Lower leg skin (tissue), 4 donors: ENCODE data around the gene ODF2. TPM values are rescaled to one million over a fixed set of nuclear protein-coding genes. Genes with fewer than 3 reads are reported as not detected.
"Not testable (repeated sequence)": the region's sequence is repeated elsewhere in the genome, so short reads cannot be mapped to it uniquely, and the experiment has no call there.

Source experiments
- DNase-seq, 2 donors: peaks; one replicate each; pipeline ENCODE4 v3.0.0-alpha.2; 2019; ENCODE audit warnings: low spot score in 2 of 2
- H3K4me3 ChIP-seq: fragments of 200-600 bp; sonication (generic); 2 replicates; pipeline ENCODE4 v1.5.1; 2017; ENCODE audit warnings: mild to moderate bottlenecking, low read depth; ENCODE audit not compliant: poor library complexity, severe bottlenecking
- CTCF ChIP-seq, 3 donors: fragments of 450-650 bp; IDR thresholded peaks; one replicate each; pipeline ENCODE4 v1.5.1; 2016; ENCODE audit warnings: antibody characterized with exemption in 3 of 3, mild to moderate bottlenecking in 3 of 3, moderate library complexity in 2 of 3
- POLR2A ChIP-seq, 2 donors: fragments of 450-650 bp; IDR thresholded peaks; one replicate each; pipeline ENCODE4 v1.6.1; 2016 to 2017; ENCODE audit warnings: antibody characterized with exemption in 2 of 2, mild to moderate bottlenecking in 1 of 2, moderate library complexity in 1 of 2
- WGBS, 2 donors: methylation state at CpG; one replicate each; pipeline ENCODE4 v1.1.5; 2018; 5-methylcytosine and 5-hydroxymethylcytosine counted together
- intact Hi-C: fragments of 100-400 bp; cut with DNase I; formaldehyde crosslinking; loops from one replicate; pipeline ENCODE4 v1.15.0; 2023; ENCODE audit warnings: low total_unique reads
- total RNA-seq, 4 donors: library from RNA; depleted of rRNA; stranded (reverse); fragments of >200 nt; gene quantifications; one replicate each; pipeline ENCODE4 v1.1.0, GENCODE V29; 2016

ODF2 gene
- total RNA-seq, 4 donors from 2014 or later, result 15.0 to 22.1 (median 18.0) TPM

DNA sequence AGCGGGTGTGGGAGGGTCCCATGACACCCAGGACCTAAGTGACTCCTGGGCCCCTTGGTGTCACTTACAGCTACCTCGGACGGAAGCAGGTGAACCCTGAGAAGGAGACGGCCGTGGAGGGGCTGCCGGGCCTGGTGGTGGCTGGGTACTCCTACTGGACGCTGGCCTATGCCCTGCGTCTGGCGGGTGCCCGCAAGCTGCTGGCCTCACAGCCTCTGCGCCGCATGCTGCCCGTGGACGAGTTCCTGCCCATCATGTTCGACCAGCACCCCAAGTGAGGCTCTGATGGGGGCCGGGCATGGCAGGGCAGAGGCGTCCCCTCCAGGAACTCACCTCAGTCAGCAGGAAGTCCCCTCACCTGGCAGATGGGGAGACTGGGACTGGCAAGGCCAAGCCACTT lies 21.5 kb upstream of the ODF2 start:
- no peak for DNase-seq
- no peak overlapping the region for H3K4me3 ChIP-seq
- TF ChIP-seq POLR2A (IDR thresholded peaks at IDR 0.05) (no peak), CTCF (IDR thresholded peaks at IDR 0.05) (no peak)
- 91 to 98% methylated on average over 16 to 17 of the region's 17 CpGs for WGBS, 2 donors
- intact Hi-C loops, result no loop called here

DNA sequence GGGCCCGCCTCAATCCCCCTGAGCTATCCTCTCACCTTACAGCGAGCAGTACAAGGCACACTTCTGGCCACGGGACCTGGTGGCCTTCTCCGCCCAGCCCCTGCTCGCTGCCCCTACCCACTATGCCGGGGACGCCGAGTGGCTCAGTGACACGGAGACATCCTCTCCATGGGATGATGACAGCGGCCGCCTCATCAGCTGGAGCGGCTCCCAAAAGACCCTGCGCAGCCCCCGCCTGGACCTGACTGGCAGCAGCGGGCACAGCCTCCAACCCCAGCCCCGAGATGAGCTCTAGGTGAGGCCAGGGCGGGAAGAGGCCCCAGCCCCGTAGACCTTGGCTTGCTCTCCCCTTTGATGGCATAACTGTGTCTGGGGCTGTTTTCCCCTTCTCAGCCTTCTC lies 20.2 kb upstream of the ODF2 start:
- no peak for TF ChIP-seq POLR2A (IDR thresholded peaks at IDR 0.05)
- no peak for TF ChIP-seq CTCF (IDR thresholded peaks at IDR 0.05)
- DNase-seq, result no peak
- 94 to 95% methylated on average over 18 of the region's 18 CpGs for WGBS, 2 donors
- no peak overlapping the region for H3K4me3 ChIP-seq
- intact Hi-C loops, result no loop called here

DNA sequence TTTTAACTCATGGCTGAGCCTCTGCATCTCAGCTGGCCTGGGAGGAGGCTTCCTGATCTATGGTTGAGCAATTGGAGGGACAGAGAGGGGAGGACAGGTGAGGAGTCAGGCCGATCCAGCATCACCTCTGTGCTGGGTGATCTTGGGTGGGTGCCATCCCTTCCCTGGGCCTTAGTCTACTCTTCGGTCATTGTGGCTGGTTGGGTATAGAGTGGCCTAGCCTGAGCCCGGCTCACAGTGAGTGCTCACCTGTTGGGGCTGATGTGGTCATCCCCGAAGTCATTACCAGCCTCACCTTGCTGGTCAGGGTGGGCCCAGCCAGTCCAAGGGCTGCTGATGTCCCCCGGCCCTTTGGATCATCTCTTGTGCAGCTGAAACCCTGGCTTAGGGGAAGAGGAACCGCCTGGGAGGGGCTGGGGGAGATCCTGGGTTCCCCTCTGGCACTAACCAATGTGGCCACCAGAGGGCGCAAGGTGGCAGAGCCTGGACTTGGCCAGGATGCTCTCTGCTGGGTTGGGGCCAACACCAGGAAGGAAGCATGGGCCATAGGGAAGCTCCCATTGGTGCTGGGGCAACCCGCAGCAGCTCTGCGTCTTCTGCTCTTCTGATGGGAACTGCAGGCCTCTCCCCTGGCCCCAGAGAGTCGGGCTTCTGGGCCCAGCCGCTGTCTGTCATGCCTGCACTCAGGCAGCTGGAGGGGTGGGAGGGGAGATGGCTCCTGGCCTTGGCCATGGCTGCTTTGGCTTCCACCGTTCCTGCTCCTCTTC lies 17.3 kb upstream of the ODF2 start:
- WGBS, 2 donors, result 26 to 32% methylated on average over 9 to 12 of the region's 12 CpGs
- intact Hi-C loops, result no loop called here
- no peak overlapping the region for H3K4me3 ChIP-seq
- DNase-seq, result peak; percentile 75 to 96
- TF ChIP-seq CTCF (IDR thresholded peaks at IDR 0.05), result peak in 1 of 3 donors; percentile 90
- TF ChIP-seq POLR2A (IDR thresholded peaks at IDR 0.05), result no peak

GRCh38 chr9:128439273-128439672 lies 16.5 kb upstream of the ODF2 start:
- intact Hi-C loops, result no loop called here
- no peak for TF ChIP-seq CTCF (IDR thresholded peaks at IDR 0.05)
- no peak for TF ChIP-seq POLR2A (IDR thresholded peaks at IDR 0.05)
- DNase-seq, result no peak
- H3K4me3 ChIP-seq, result no peak overlapping the region
- 87 to 90% methylated on average over 7 of the region's 7 CpGs for WGBS, 2 donors

DNA sequence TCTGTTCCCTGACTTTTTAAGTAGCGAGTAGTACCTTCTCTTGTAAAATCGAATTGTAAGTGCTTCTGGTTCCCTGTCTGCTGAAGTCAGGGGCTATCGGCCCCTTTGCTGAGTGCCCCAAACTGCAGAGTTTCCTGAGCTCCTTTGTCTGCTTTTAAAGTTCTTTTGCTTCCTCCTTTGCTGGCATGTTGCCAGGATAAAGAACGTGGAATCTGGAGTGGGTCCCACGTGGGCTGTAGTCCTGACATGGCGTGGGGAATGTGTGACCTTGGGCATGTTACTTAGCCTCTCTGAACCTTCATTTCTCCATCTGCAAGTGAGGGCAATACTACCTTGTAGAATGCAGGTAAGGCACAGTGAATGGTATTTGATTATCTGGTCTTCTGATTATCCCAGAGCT lies 13.7 kb upstream of the ODF2 start:
- TF ChIP-seq POLR2A (IDR thresholded peaks at IDR 0.05) (no peak), CTCF (IDR thresholded peaks at IDR 0.05) (no peak)
- intact Hi-C loops, result no loop called here
- WGBS, 2 donors, result 39 to 40% methylated on average over 6 of the region's 6 CpGs
- no peak overlapping the region for H3K4me3 ChIP-seq
- DNase-seq, result no peak

DNA sequence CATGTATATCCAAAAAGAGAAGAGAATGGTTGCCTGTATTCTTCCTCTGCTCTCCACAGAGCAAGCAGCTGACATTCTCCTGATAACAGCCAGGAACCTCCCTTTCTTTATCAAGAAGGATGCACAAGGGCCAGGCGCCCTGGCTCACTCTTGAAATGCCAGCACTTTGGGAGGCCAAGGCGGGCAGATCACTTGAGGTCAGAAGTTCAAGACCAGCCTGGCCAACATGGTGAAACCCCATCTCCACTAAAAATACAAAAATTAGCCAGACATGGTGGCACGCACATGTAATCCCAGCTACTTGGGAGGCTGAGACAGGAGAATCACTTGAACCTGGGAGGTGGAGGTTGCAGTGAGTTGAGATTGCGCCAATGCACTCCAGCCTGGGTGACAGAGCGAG lies 9.3 kb upstream of the ODF2 start:
- intact Hi-C loops, H3K4me3 ChIP-seq, DNase-seq: not testable (repeated sequence)
- 93 to 96% methylated on average over 5 of the region's 5 CpGs for WGBS, 2 donors
